Fibroblast of skin of scalp (primary cell): ENCODE measurements around the gene DEDD.
A peak's percentile ranks its signal among the peaks of the same experiment; 100 is the strongest.

ENCODE experiments used
- DNase-seq: peaks from one replicate; pipeline ENCODE4 v3.0.0-alpha.2; 2013

Gene DEDD

DNA sequence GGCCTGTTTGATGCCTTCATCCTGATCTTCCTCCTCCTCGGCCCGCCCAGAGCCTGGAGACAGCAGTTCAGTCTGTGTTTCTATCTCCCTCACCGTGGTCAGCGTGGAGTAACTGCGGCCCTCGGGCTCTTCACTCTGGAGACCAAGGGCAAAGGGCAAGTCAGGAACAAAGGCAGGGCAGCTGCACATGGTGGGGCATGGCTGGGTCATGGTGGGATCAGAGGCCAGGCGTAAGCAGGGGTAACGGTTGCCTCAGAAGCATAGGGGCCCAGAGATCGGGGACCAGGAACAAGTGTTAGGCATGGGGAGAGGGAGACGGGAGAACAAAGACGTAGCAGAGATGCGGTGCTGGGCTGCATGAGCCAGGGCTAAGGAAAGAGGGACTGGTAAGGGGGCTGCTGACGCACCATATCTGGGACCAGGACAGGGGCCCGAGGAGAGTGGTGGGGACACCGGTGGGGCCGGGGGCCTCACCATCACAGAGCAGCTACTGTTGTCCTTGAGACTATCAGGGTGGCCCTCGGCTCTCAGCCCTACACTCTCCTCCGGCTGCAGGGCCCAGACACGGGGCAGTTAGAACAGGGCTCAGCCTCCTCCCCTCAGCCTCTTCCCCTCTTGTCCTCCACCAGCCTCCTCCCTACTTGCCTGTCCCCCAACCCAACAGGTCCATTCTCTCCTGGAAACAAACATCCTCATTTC lies 59.6 kb downstream of the DEDD start:
- no peak for DNase-seq

DNA sequence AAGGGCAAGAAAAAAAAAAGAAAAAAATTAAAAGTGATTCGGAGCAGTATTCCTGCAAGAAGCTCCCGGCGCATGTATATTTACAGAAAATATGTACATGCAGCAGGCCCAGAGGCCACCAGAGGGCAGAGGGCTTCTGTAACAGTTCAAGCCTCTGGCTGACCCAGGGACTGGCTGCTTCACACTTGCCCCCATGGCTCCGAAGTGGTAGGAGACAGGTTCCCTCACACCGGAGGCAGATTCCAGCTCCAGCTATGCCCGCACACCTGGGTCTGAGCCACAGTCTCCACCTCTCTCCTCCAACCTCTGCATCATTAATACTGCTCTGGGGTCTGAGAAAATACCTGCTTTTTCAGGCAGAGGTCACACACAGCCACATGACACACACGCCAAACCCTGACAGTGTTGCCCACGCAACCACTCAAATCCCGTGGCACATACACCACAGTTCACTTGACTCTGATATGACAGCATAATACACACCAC lies 60.5 kb downstream of the DEDD start:
- DNase-seq, result peak; percentile 60
